Stimulated activated naive CD4-positive, alpha-beta T cell treated with Interleukin-2 at 50 U/mL for 16 hours (primary cell): ENCODE results near the gene HMGB2.

Experiments
- DNase-seq: peaks from one replicate; lab custom pipeline; 2025; lab: John Stamatoyannopoulos, UW

Gene HMGB2

GRCh38 chr4:173288698-173289352, 45.3 kb downstream of the HMGB2 start:
- no peak for DNase-seq

GRCh38 chr4:173288296-173288695, 45.9 kb downstream of the HMGB2 start:
- DNase-seq: peak; percentile 62

- no peak for DNase-seq
Measured at GRCh38 chr4:173287486-173287885, 46.7 kb downstream of the HMGB2 start.

GRCh38 chr4:173284463-173284862, 49.7 kb downstream of the HMGB2 start:
- no peak for DNase-seq

GRCh38 chr4:173282626-173283025, 51.5 kb downstream of the HMGB2 start:
- DNase-seq: no peak

- DNase-seq: no peak
Measured at GRCh38 chr4:173282256-173282562, 51.9 kb downstream of the HMGB2 start.

GRCh38 chr4:173281406-173282255, 52.5 kb downstream of the HMGB2 start:
- DNase-seq: no peak
